Activated CD8-positive, alpha-beta memory T cell treated with anti-CD3 and anti-CD28 coated beads for 1 hour (primary cell): ENCODE data around the gene IFNGR2.
"Not testable (repeated sequence)": the region's sequence is repeated elsewhere in the genome, so short reads cannot be mapped to it uniquely, and the experiment has no call there.

Experiments
- DNase-seq, 2 donors: peaks; one replicate each; pipeline ENCODE4 v3.0.0-alpha.2; 2020; ENCODE audit warnings: low read depth in 1 of 2; ENCODE audit errors: extremely low read depth in 1 of 2

IFNGR2 gene

DNA sequence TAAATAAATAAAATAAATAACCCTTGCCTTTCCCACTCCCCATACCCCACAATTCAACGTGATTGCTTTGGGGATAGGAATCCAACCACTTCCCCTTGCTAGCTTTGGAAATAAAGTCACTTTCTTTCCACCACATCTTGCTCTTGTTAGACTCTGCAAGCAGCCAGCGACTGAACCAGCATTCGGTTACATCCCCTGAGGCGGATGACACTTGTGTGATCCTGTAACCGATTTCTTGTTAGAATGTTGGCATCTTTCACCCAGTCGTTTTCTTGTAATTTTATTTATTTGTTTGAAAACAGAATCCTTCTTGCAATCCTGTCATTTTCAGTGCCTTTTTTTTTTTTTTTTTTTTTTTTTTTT lies 1.6 kb upstream of the IFNGR2 start:
- DNase-seq, result no peak

DNA sequence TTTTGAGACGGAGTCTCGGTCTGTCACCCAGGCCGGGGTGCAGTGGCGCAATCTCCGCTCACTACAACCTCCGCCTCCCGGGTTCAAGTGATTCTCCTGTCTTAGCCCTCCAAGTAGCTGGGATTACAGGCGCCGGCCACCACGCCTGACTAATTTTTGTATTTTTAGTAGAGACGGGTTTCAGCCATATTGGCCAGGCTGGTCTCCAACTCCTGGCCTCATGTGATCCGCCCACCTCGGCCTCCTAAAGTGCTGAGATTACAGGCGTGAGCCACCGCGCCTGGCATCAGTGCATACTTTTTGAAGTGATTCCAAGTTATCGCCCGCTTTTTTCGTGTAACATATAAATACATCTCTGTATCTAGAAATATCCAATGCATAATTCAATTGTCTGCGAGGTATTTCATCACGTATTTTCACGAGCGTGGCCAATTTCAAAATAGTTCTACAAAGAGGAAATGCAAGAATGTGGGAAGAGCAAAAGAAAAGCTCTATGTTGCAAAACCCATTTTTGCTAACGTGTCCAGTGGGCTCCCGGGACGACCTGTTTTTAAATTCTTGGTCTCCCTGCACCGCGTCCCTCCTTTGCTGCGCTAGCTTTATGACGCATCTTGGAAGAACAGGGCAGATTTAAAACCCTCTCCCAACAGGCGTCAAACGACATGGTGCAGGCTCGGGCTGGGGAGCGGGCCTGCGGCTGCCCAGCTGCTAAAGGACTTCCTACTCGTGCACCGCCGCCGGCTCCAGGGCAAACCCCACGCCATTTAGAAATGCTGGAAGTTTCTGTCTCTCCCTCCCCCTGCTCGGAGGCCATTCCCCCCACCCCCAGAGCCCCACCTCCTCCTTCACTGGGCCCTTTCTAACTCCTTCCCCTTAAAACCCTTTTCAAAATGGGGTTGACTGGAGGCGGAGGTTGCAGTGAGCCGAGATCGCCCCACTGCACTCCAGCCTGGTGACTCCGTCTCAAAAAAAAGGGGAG lies 923 bp upstream of the IFNGR2 start:
- DNase-seq, result no peak

DNA sequence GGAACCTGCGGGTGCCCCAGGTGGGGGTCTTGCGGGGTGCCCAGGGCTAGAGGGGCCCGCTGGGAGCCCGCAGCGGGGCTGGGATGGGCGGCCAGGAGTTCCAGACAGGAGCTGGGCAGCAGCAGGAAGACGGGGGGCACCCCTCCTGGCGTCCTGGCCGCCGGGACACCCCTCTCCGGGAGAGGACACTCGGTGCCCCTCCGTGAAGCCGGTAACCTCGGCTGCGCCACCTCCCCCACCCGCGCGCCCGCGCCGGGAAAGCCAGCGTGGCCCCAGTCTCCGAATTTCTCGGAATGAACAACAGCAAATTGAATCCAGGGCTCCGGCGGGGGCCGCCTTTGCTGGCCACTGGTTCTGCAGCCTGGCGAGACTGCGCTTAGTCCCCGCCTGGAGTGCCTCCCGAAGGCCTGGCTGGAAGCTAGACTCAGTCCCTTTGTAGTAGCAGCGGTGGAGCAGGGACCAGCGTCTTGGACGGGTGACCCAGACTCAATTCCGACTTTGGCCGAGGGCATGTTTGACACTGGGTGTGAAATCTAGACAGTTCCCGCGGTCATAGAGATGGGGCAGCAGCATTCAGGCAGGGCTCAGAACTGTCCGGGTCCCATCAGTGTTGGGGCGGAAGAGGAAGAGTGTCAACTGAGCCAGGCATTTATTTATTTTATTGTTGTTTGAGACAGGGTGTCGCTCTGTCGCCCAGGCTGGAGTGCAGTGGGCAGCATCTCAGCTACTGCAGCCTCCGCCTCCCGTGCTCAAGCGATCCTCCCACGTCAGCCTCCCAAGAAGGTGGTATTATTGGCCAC lies 773 bp downstream of the IFNGR2 start:
- no peak for DNase-seq

DNA sequence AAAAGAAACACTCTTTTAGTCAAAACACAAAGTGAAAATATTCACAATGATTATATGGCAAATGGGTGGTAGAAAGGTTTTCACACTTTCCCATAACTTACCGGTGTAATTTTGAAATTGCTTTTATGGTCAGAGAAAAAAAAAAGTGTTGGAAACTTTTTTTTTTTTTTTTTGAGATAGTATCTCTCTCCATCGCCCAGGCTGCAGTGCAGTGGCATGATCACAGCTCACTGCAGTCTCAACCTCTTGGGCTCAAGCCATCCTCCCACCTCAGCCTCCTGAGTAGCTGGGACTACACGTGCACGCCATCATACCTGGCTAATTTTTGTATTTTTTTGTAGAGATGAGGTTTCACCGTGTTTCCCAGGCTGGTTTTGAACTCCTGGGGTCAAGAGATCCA lies 3.3 kb downstream of the IFNGR2 start:
- DNase-seq, result no peak

DNA sequence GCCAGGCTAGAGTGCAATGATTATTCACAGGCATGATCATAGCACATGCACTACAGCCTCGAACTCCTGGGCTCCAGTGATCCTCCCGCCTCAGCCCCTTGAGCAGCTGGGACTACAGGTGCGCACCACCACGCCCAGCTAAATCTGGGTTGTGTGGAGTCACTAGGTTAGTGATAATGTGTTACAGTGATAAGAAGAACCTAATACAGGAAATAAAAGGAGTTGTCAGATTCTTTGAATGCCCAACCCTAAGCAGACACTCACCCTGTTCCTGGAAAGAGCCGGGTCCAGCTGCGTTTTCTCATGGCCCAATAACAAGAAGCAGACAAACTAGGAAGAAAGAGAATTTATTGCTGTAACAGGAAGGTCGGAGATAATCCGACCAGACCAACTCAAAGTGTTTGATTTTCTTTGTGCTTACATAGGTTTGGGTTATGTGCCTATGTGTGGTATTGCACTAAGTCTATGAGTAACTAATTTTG lies 8.8 kb downstream of the IFNGR2 start:
- DNase-seq, result no peak

DNA sequence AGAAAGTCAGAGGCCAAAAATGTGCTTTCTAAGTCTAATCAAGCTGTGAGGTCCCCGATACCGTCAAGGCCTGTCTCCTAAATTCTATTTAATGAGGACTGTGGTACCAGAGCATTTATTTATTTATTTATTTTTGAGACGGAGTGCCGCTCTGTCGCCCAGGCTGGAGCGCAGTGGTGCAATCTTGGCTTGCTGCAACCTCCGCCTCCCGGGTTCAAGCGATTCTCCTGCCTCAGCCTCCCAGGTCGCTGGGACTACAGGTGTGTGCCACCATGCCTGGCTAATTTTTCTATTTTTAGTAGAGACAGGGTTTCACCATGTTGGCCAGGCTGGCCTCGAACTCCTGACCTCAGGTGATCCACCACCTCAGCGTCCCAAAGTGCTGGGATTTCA lies 9.2 kb downstream of the IFNGR2 start:
- DNase-seq, result not testable (repeated sequence)

DNA sequence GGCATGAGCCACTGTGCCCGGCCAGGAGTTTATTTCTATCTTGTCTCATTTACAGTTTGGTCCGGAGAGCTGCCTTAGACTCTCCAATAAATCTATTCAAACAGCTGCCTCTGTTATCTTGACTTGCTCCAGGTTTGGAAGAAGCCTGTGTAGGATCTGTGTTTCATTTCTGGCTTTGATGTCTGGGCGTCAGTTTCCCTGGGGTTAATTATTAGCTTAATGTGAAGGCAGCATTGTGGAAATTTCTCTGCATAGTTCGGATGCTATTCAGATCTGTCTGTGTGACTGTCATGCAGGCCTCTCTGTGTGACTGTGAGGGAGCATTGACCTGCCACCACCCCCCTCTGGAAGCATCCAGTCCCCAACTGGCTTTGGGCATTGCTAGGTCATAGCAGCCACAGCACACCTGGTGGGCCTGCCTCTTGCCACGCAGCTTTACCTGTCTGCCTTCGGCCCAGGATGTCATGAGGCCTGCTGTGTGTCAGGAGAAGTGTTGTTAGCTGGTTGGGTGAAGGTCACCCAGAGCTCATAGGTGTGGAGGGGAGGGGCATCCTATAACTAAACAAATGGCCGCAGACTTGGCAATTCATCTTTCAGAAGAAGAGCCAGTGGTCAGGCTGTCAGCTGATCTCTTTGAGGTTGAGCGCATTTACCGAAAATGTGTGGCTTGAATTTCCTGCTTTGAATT lies 9.8 kb downstream of the IFNGR2 start:
- DNase-seq, result no peak

DNA sequence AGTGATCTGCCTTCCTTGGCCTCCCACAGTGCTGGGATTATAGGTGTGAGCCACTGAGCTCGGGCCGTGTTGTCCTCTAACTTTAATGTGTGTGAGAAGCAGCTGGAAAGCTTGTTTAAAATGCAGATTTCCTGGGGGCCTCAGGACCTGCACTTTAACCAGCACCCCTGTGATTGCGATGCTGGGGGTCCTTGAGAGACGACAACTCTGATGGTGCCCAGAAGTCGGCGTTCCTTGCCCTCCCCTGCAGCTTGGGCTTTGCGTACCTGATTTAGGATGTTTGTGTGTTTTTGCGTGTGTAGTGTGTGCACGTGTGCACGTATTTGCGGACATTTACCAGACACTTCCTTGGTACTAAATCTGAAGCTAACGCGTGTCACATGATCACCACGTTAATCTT lies 10.9 kb downstream of the IFNGR2 start:
- DNase-seq, result no peak

DNA sequence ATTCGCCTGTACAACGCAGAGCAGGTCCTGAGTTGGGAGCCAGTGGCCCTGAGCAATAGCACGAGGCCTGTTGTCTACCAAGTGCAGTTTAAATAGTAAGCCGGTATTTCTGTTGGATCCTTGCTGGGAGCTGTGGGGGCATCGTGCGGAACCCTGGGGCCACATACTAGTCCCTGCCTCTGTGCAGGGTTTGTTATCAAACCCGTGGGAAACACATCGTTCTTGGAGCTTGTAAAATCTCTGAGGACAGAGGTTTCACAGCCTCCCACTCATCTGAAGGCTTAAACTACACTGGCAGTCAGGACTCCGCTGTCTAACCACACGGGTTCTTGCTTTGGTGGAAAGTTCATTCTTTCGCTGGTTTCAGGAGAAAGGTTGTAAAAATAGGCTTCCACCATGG lies 11.7 kb downstream of the IFNGR2 start:
- no peak for DNase-seq

DNA sequence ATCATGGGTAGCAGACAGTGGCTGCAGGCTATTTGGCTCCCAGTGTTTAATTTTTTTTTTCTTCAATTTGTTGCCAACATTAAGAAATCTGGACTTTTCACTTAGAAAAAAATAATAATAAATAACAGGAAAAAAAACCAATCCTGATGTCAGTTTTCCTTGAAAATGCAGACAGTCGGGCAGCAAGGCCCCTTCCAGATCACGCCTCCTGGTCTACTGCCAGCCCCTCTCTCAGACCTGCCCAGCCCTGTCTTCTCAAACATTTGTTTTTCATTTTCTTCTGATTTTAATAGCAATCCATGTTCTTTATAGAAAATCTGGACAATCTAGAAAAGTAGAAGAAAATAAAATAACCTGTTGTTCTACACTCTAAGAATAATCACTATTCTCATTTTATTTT lies 15.5 kb downstream of the IFNGR2 start:
- DNase-seq, result no peak

DNA sequence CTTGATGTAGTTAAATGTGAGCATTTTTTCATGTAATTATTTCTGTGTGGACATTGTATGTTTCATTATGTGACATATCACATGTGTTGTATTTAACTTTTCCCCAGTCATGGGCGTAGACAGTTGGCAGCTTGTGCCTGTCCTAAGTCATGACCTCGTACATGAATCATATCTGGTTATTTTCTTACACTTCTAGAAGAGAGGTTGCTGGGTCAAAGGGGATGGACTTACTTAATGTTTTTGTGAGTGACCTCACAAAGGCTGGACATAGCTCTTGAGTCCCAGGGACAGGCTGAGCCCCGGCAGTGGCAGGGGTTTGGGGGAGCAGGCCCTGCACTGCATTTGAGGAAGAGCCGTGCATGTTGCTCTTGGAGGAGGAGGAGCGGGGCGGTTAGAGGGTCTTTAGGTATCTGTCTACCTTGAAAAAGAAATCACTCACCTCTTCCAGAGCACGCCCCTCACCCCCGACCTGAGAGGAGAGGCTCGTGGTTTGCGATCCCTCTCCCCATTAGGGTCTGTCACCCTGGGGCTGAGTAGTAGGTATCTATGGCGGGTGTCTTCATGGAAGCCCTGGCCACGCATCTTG lies 16.4 kb downstream of the IFNGR2 start:
- DNase-seq, result no peak

DNA sequence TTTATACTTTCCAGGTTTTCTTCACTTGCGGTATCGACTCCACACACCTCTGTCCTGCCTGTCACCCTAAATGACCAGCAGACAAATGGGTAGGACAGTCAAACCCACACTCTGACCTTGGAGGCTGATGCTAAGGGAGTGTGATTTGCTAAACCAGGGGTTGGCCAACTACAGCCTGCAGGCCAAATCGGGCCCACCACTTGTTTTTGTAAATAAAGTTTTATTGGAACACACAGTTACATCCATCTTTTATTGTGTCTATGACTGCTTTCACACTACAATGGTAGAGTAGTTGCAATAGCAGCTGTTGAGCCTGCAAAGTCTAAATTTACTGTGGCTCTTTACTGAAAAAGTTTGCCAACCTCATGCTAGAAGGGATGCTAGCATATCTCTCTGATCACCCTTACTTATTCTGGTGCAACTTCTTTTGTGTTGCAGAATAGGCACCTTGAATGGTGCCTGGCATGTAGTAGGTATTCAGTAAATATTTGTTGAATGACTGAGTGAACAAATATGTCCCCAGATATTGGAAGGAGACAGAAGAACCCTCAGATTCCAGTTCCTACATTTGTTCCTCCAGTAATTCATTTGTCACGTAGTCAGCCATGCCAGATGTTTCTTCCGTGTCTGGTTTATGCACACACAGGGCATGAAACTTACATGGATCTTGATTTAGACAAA lies 18.6 kb downstream of the IFNGR2 start:
- no peak for DNase-seq

DNA sequence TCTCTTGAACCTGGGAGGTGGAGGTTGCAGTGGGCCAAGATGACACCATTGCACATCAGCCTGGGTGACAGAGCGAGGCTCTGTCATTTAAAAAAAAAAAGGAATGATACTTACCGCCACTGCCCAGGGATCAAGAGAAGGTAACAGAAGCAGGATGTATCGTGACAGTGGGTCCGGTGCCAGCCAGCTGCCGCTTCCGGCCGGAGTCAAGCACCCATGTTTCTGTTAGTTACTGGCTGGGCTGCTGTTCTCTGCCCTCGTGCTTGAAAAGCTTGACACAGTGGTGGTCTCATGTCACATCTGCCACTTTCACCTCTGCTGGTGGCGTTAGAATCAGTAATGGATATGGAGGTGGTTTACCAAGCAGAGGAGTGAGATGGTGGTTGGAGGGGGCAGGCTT lies 21.0 kb downstream of the IFNGR2 start:
- no peak for DNase-seq

DNA sequence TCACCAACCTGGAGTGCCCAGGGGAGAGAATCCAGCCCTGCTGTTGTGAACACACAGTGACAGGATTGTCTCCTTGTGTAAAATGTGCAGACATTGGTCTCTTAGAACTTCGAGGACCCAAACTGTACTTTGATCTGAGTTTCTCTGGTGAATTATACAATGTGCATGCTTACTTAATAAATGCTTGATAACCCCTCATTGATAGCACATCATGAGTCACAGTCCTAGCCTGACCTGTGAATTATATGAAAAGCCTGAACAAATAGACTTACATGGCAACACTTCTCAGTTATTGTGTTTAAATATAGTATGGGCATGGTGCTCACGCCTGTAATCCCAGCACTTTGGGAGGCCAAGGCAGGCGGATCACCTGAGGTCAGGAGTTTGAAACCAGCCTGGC lies 22.6 kb downstream of the IFNGR2 start:
- DNase-seq, result no peak

DNA sequence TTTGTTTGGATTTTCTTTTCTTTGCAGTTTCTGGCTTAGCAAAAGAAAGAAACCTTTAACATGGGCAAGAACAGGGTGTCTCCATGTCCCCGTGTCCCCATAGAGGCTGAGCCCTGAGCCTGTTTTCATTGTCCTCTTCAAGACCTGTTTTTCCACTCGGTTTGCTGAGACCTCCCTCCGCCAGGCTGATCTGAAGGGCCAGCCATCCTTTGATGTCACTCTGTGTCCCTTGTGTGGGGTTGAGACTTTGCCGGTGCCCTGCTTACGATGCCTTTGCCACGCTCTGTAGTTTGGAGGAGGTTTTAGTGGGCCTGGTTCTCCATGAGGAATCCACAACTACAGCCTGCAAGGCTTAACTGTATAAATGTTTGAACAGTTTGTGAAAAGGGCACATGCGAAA lies 23.8 kb downstream of the IFNGR2 start:
- no peak for DNase-seq

DNA sequence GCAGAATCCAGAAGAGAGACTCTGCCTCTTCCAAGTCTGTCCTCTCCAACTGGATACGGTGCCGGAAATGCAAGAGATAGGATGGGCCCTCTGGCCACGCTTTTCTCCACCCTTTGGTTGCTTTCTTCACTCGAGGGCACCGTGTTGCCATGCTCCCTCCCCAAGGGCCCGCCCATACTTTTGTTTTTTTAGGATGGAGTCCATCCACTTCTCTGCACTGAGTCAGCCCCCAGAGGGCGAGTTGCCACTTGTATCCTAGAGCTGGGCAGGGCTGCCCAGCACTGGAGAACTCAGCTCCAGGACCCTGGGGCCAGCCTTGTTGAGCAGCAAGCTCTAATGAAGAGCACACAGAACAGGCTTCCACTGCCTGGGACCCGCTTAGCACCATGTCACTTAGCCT lies 25.5 kb downstream of the IFNGR2 start:
- DNase-seq, result no peak

DNA sequence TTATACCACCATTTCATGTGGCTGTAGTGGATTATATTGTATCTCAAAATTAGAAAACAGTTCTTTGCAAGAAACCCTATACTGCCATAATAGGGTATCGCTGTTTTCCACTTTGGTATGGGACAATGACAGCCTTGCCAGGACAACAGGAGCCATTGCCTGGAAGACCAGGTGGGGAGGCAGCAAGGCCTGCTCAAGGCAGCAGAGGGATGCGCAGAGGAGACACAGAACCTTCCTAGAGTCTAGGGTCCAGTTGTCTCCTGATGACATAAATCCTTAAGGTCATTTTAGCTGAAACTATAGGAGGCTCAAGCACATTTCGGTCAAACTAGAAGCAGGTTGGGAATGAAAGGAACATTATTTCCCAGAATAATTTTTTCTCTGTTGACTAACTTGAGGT lies 27.6 kb downstream of the IFNGR2 start:
- no peak for DNase-seq

DNA sequence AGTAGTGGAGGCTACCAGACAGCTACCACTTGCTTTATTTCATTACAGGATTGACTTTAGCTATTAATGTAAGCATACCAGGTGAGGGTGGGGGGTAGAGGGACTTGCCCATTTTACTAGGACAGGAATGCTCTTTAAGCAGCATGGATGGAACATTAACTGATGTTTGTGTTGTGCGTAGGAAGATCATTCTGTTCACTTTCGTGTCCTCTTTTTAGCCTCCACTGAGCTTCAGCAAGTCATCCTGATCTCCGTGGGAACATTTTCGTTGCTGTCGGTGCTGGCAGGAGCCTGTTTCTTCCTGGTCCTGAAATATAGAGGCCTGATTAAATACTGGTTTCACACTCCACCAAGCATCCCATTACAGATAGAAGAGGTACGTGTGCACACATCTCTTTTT lies 29.3 kb downstream of the IFNGR2 start:
- no peak for DNase-seq

DNA sequence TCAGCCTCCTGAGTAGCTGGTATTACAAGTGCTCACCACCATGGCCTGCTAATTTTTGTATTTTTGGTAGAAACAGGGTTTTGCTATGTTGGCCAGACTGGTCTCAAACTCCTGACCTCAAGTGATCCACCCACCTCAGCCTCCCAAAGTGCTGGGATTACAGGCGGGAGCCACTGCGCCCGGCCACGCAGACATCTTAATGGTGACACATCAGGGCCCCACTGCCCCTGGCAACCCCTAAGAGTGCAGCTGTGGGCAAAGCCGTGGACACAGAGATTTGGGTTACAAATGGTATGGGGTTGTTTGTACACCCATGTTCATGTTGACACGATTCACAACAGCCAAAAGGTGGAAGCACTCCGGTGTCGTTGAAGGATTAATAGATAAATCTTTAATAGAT lies 29.8 kb downstream of the IFNGR2 start:
- DNase-seq, result no peak

DNA sequence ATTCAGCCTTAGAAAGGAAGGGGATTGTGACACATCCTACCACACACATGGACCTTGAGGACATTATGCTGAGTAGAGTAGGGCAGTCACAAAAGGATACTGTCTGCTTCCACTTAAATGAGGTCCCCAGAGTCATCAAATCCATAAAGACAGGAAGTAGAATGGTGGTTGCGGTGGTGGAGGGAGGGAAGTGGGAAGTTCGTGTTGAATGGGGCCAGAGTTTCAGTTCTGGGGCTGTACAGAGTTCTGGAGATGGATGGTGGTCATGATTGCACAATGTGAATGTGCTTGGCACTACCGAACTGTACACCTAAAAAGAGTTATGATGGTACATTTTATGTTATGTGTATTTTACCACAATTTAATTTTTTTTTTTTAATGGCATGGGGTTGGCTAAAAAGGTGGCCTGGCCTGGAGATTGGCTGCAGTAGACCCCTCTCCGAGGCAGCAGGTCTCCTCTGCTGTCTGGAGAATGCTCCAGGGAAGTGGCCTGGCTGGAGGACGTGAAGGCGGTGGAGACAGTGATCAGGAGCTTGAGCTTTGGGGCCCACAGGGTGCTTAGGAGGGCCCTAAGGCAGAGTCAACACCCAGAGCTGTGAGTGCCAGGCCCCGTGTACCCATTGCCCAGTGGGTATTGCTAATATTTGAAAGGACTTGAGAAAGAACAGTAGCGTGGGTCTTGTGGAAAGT lies 30.4 kb downstream of the IFNGR2 start:
- DNase-seq, result no peak
